Upper lobe of right lung (tissue), 1 donor: ENCODE results near the gene DDHD1. TPM values are rescaled to one million over a fixed set of nuclear protein-coding genes. Genes with fewer than 3 reads are reported as not detected.

Experiments
- ATAC-seq: fragments of 200-7000 bp; cut with Tn5 transposase; one replicate; pipeline ENCODE4 v1.9.1; 2020; ENCODE audit warnings: mild to moderate bottlenecking, moderate library complexity
- DNase-seq: peaks from one replicate; pipeline ENCODE4 v3.0.0-alpha.2; 2020
- H3K27ac ChIP-seq: fragments of 200-600 bp; one replicate; pipeline ENCODE4 v1.8.0; 2022
- H3K27me3 ChIP-seq: fragments of 200-600 bp; one replicate; pipeline ENCODE4 v1.8.0; 2022; ENCODE audit warnings: mild to moderate bottlenecking
- H3K36me3 ChIP-seq: fragments of 200-600 bp; one replicate; pipeline ENCODE4 v1.8.0; 2022
- H3K4me1 ChIP-seq: fragments of 200-600 bp; one replicate; pipeline ENCODE4 v1.8.0; 2022
- H3K4me3 ChIP-seq: fragments of 200-600 bp; one replicate; pipeline ENCODE4 v1.8.0; 2022; ENCODE audit warnings: mild to moderate bottlenecking
- H3K9me3 ChIP-seq: fragments of 200-600 bp; one replicate; pipeline ENCODE4 v1.8.0; 2022
- CTCF ChIP-seq: fragments of 200-600 bp; IDR thresholded peaks from one replicate; pipeline ENCODE4 v1.8.0; 2022; ENCODE audit warnings: antibody characterized with exemption
- intact Hi-C: fragments of 100-400 bp; cut with DNase I; formaldehyde crosslinking; loops from one replicate; pipeline ENCODE4 v1.11.0; 2022
- total RNA-seq: library from RNA; stranded (reverse); fragmentation: NEBNext Ultra II Directional; extraction: Animal tissue kit (Norgen Biotek cat#: 25700); gene quantifications from one replicate; pipeline ENCODE4 v1.2.1, GENCODE V29; 2021
- donor health status: DM: no; HTN: yes; CAD: no; lungs with severe emphysema.

Gene DDHD1
- total RNA-seq, 1 donor from 2014 or later = 25.3 TPM

- Histone ChIP-seq H3K4me1 (no peaks in the 10 kb centered on the region), H3K27me3 (no peaks in the 10 kb centered on the region)
- TF ChIP-seq CTCF = no peak
Measured at GRCh38 chr14:53064475-53064874, 88.6 kb downstream of the DDHD1 start.

GRCh38 chr14:53062856-53063255 is 90.3 kb downstream of the DDHD1 start:
- intact Hi-C loops = no loop called here

More at GRCh38 chr14:53064475-53064874, 88.6 kb downstream of the DDHD1 start:
- no peaks in the 10 kb centered on the region for H3K9me3 ChIP-seq
- ATAC-seq (no peak), DNase-seq (no peak)
- intact Hi-C loops = no loop called here
- H3K36me3 ChIP-seq = no peaks in the 10 kb centered on the region
- H3K27ac ChIP-seq = no peak overlapping the region
- H3K4me3 ChIP-seq = no peak overlapping the region

GRCh38 chr14:53060046-53060445 is 93.1 kb downstream of the DDHD1 start:
- Histone ChIP-seq H3K4me1 (no peaks in the 10 kb centered on the region), H3K27me3 (no peaks in the 10 kb centered on the region), H3K36me3 (peaks cover 9% of the 10 kb centered on the region), H3K9me3 (no peaks in the 10 kb centered on the region), H3K27ac (no peak overlapping the region), H3K4me3 (no peak overlapping the region)
- DNase-seq (no peak), ATAC-seq (no peak)
- no peak for TF ChIP-seq CTCF
- intact Hi-C loops = no loop called here

More at GRCh38 chr14:53062856-53063255, 90.3 kb downstream of the DDHD1 start:
- H3K27ac ChIP-seq = no peak overlapping the region
- no peak overlapping the region for H3K4me3 ChIP-seq
- H3K4me1 ChIP-seq = no peaks in the 10 kb centered on the region
- TF ChIP-seq CTCF = no peak
- no peak for DNase-seq
- ATAC-seq = no peak
- H3K9me3 ChIP-seq = no peaks in the 10 kb centered on the region
- peaks cover 6% of the 10 kb centered on the region for H3K36me3 ChIP-seq
- H3K27me3 ChIP-seq = no peaks in the 10 kb centered on the region

- Histone ChIP-seq H3K9me3 (no peaks in the 10 kb centered on the region), H3K27ac (no peak overlapping the region)
- intact Hi-C loops = no loop called here
Measured at GRCh38 chr14:53055003-53055402, 98.1 kb downstream of the DDHD1 start.

GRCh38 chr14:53054457-53054856 is 98.7 kb downstream of the DDHD1 start:
- TF ChIP-seq CTCF = no peak
- H3K27me3 ChIP-seq = no peaks in the 10 kb centered on the region
- H3K4me1 ChIP-seq = no peaks in the 10 kb centered on the region
- no peak overlapping the region for H3K27ac ChIP-seq
- H3K9me3 ChIP-seq = no peaks in the 10 kb centered on the region
- peaks cover 17% of the 10 kb centered on the region for H3K36me3 ChIP-seq
- H3K4me3 ChIP-seq = no peak overlapping the region
- intact Hi-C loops = no loop called here
- ATAC-seq (no peak), DNase-seq (no peak)

More at GRCh38 chr14:53055003-53055402, 98.1 kb downstream of the DDHD1 start:
- DNase-seq (no peak), ATAC-seq (peak; percentile 81)
- Histone ChIP-seq H3K4me1 (no peaks in the 10 kb centered on the region), H3K27me3 (no peaks in the 10 kb centered on the region), H3K4me3 (no peak overlapping the region), H3K36me3 (peaks cover 17% of the 10 kb centered on the region)
- peak; percentile 82 for TF ChIP-seq CTCF

- H3K4me1 ChIP-seq = no peaks in the 10 kb centered on the region
- H3K36me3 ChIP-seq = peaks cover 8% of the 10 kb centered on the region
- no peak overlapping the region for H3K27ac ChIP-seq
- no peak for TF ChIP-seq CTCF
- no peaks in the 10 kb centered on the region for H3K9me3 ChIP-seq
- no peak for ATAC-seq
- no peak for DNase-seq
- intact Hi-C loops = no loop called here
- H3K4me3 ChIP-seq = no peak overlapping the region
- no peaks in the 10 kb centered on the region for H3K27me3 ChIP-seq
Measured at GRCh38 chr14:53048631-53049030, 104.5 kb downstream of the DDHD1 start.
